ENCODE results near the gene PGAM4.
"Not testable (repeated sequence)": the region's sequence is repeated elsewhere in the genome, so short reads cannot be mapped to it uniquely, and the experiment has no call there.

PGAM4 gene

GRCh38 chrX:77925764-77926163 lies 43.7 kb downstream of the PGAM4 start:
- no peak for DNase-seq

DNA sequence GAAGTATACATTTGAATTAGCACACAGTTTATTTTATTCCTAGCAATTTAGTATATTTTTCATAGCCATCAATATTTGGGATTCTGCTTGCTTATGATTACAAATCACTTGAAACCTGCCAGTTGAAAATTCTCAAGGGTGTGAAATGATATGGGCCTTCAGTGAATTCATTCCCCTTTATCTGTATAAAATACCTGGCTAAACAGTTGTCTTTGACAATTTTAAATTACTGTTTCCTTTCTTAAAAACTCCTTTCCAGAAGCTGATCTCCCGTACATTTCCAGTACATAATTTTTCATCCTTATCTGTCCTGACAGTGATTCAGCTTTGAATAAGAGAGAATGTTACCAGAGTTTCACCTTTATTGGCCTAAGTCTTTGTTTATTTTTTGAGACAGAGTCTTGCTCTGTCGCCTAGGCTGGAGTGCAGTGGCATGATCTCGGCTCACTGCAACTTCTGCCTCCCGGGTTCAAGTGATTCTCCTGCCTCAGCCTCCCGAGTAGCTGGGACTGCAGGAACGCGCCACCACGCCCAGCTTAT lies 45.0 kb downstream of the PGAM4 start:
- DNase-seq = no peak

DNA sequence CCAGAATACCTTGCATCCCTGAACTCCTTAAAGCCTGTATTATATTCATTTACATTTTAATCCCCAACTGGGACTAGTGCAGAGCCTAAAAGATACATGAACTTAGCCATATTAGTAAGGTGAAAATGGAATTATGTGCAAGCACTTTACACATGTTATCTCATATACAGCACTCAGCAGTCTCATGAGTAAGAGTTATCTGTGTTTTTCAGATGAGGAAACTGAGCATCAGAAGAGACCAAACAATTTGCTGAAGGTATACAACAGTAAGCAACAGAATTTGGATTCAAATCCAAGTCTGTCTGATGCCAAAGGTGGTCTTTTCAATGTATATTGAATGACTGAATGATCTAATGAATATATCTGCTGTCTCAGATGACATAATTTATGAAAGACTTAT lies 46.7 kb downstream of the PGAM4 start:
- DNase-seq = no peak

GRCh38 chrX:77919370-77919769 lies 50.1 kb downstream of the PGAM4 start:
- not testable (repeated sequence) for DNase-seq

DNA sequence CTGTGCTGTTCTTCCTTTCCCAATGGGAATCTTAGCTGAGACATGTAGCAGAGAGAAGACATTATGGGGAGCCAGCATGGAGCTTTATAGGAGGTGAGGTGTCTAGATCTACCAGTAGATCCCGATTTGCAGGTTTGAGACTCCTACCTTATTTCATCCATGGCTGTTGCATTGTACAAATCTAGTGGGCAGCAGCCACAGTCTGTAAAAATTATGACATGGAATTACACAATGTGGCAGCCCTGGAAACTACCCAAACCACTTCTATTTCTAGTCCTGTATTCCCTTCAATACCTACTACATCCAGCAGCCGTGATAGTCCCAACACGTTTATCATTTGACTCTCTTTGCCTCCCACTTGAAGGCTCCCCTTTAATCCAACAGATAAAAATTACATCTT lies 50.9 kb downstream of the PGAM4 start:
- no peak for DNase-seq

Data from nucleus accumbens (tissue), 56 donors.